B cell (primary cell): ENCODE data around the gene NDUFS7.

Experiments used
- EZH2 ChIP-seq: IDR thresholded peaks from 2 replicates; pipeline ENCODE4 v1.6.1; 2012; ENCODE audit warnings: borderline replicate concordance, low read depth, mild to moderate bottlenecking, moderate library complexity, low read length; ENCODE audit not compliant: insufficient read depth, poor library complexity, severe bottlenecking
- TF ChIP-seq, protein P1 (sequence below): fragments of 200-600 bp; IDR thresholded peaks from one replicate; pipeline ENCODE4 v1.8.0; 2022; ENCODE audit warnings: antibody characterized with exemption, mild to moderate bottlenecking

GRCh38 chr19:1384478-1385110, 887 bp downstream of the NDUFS7 start:
- TF ChIP-seq, protein P1, sequence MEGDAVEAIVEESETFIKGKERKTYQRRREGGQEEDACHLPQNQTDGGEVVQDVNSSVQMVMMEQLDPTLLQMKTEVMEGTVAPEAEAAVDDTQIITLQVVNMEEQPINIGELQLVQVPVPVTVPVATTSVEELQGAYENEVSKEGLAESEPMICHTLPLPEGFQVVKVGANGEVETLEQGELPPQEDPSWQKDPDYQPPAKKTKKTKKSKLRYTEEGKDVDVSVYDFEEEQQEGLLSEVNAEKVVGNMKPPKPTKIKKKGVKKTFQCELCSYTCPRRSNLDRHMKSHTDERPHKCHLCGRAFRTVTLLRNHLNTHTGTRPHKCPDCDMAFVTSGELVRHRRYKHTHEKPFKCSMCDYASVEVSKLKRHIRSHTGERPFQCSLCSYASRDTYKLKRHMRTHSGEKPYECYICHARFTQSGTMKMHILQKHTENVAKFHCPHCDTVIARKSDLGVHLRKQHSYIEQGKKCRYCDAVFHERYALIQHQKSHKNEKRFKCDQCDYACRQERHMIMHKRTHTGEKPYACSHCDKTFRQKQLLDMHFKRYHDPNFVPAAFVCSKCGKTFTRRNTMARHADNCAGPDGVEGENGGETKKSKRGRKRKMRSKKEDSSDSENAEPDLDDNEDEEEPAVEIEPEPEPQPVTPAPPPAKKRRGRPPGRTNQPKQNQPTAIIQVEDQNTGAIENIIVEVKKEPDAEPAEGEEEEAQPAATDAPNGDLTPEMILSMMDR, result no peak
- TF ChIP-seq EZH2, result no peak
